HG03159 (cell line): ENCODE results near the gene MYH10.

Experiments
- ATAC-seq: cut with Tn5 transposase; IDR thresholded peaks from one replicate; pipeline ENCODE4 v1.9.1; 2021; ENCODE audit warnings: mild to moderate bottlenecking, moderate library complexity; ENCODE audit not compliant: unreplicated experiment

Gene MYH10

GRCh38 chr17:8500609-8501008 lies 129.9 kb downstream of the MYH10 start:
- ATAC-seq, result no peak

- no peak for ATAC-seq
Observed at GRCh38 chr17:8499614-8500013, 130.9 kb downstream of the MYH10 start.

GRCh38 chr17:8499171-8499570 lies 131.4 kb downstream of the MYH10 start:
- no peak for ATAC-seq

- no peak for ATAC-seq
Observed at GRCh38 chr17:8496081-8496480, 134.4 kb downstream of the MYH10 start.

GRCh38 chr17:8494506-8495111 lies 135.9 kb downstream of the MYH10 start:
- no peak for ATAC-seq

- no peak for ATAC-seq
Observed at GRCh38 chr17:8494021-8494420, 136.5 kb downstream of the MYH10 start.

GRCh38 chr17:8492121-8492520 lies 138.4 kb downstream of the MYH10 start:
- ATAC-seq, result no peak

- no peak for ATAC-seq
Observed at GRCh38 chr17:8490256-8491023, 140.1 kb downstream of the MYH10 start.

- no peak for ATAC-seq
Observed at GRCh38 chr17:8489841-8490240, 140.7 kb downstream of the MYH10 start.

GRCh38 chr17:8488901-8489300 lies 141.6 kb downstream of the MYH10 start:
- ATAC-seq, result no peak

GRCh38 chr17:8488491-8488890 lies 142.0 kb downstream of the MYH10 start:
- ATAC-seq, result no peak

GRCh38 chr17:8487743-8488142 lies 142.8 kb downstream of the MYH10 start:
- ATAC-seq, result no peak

GRCh38 chr17:8487130-8487645 lies 143.3 kb downstream of the MYH10 start:
- no peak for ATAC-seq

GRCh38 chr17:8485491-8485890 lies 145.0 kb downstream of the MYH10 start:
- ATAC-seq, result no peak

- ATAC-seq, result no peak
Observed at GRCh38 chr17:8484465-8484864, 146.1 kb downstream of the MYH10 start.

- no peak for ATAC-seq
Observed at GRCh38 chr17:8482546-8482945, 148.0 kb downstream of the MYH10 start.

GRCh38 chr17:8481703-8482102 lies 148.8 kb downstream of the MYH10 start:
- ATAC-seq, result no peak

- ATAC-seq, result no peak
Observed at GRCh38 chr17:8481089-8481488, 149.4 kb downstream of the MYH10 start.

GRCh38 chr17:8480011-8480976 lies 150.2 kb downstream of the MYH10 start:
- no peak for ATAC-seq

GRCh38 chr17:8479431-8479947 lies 151.0 kb downstream of the MYH10 start:
- ATAC-seq, result no peak
